Measurements from ENCODE around the gene DMTF1.

DMTF1 gene

GRCh38 chr7:87146740-87147386, 5.4 kb upstream of the DMTF1 start:
- no peak for DNase-seq (ENCODE audit: low read depth)

GRCh38 chr7:87147500-87147899, 4.8 kb upstream of the DMTF1 start:
- DNase-seq (ENCODE audit: low read depth): no peak

- no peak for DNase-seq (ENCODE audit: low read depth)
Measured at GRCh38 chr7:87148332-87148955, 3.8 kb upstream of the DMTF1 start.

- DNase-seq (ENCODE audit: low read depth): no peak
Measured at GRCh38 chr7:87151002-87151728, 1.1 kb upstream of the DMTF1 start.

- no peak for DNase-seq (ENCODE audit: low read depth)
Measured at GRCh38 chr7:87151729-87152111, 533 bp upstream of the DMTF1 start.

- DNase-seq (ENCODE audit: low read depth): no peak
Measured at GRCh38 chr7:87152897-87153641, 816 bp downstream of the DMTF1 start.

- no peak for DNase-seq (ENCODE audit: low read depth)
Measured at GRCh38 chr7:87154166-87154565, 1.9 kb downstream of the DMTF1 start.

- no peak for DNase-seq (ENCODE audit: low read depth)
Measured at GRCh38 chr7:87154569-87154968, 2.3 kb downstream of the DMTF1 start.

GRCh38 chr7:87155788-87156187, 3.5 kb downstream of the DMTF1 start:
- no peak for DNase-seq (ENCODE audit: low read depth)

GRCh38 chr7:87156709-87157108, 4.5 kb downstream of the DMTF1 start:
- DNase-seq (ENCODE audit: low read depth): no peak

GRCh38 chr7:87159538-87159937, 7.3 kb downstream of the DMTF1 start:
- DNase-seq (ENCODE audit: low read depth): no peak

- no peak for DNase-seq (ENCODE audit: low read depth)
Measured at GRCh38 chr7:87164433-87164832, 12.2 kb downstream of the DMTF1 start.

- DNase-seq (ENCODE audit: low read depth): no peak
Measured at GRCh38 chr7:87170828-87171227, 18.6 kb downstream of the DMTF1 start.

GRCh38 chr7:87171282-87171934, 19.2 kb downstream of the DMTF1 start:
- DNase-seq (ENCODE audit: low read depth): no peak

- no peak for DNase-seq (ENCODE audit: low read depth)
Measured at GRCh38 chr7:87173471-87173870, 21.2 kb downstream of the DMTF1 start.

- DNase-seq (ENCODE audit: low read depth): no peak
Measured at GRCh38 chr7:87178320-87178719, 26.1 kb downstream of the DMTF1 start.

GRCh38 chr7:87179180-87179579, 26.9 kb downstream of the DMTF1 start:
- DNase-seq (ENCODE audit: low read depth): no peak

GRCh38 chr7:87187120-87187519, 34.9 kb downstream of the DMTF1 start:
- DNase-seq (ENCODE audit: low read depth): no peak

- DNase-seq (ENCODE audit: low read depth): no peak
Measured at GRCh38 chr7:87188930-87189329, 36.7 kb downstream of the DMTF1 start.

- no peak for DNase-seq (ENCODE audit: low read depth)
Measured at GRCh38 chr7:87190783-87191182, 38.5 kb downstream of the DMTF1 start.

- no peak for DNase-seq (ENCODE audit: low read depth)
Measured at GRCh38 chr7:87192784-87193487, 40.7 kb downstream of the DMTF1 start.

Measured in T follicular helper cell (primary cell).